Activated CD4-positive, alpha-beta T cell treated with anti-CD3 and anti-CD28 coated beads, Interleukin-2, amount 10 ng/mL, durations not matched to agents 7 days and 5 days (primary cell): ENCODE data around the gene DAPK1. TPM values are rescaled to one million over a fixed set of nuclear protein-coding genes. Genes with fewer than 3 reads are reported as not detected.

Source experiments
- CTCF ChIA-PET: fragments of 350-600 bp; sonication (Branson Sonifier 250); formaldehyde crosslinking; loops from one replicate; lab custom pipeline; 2021; ENCODE audit warnings: antibody characterized with exemption; lab: Charles Lee
- POLR2A ChIA-PET: fragments of 350-600 bp; sonication (Branson Sonifier 250); formaldehyde crosslinking; loops from one replicate; lab custom pipeline; 2021; ENCODE audit warnings: antibody characterized with exemption; lab: Charles Lee
- DNase-seq: peaks from one replicate; pipeline ENCODE4 v3.0.0-alpha.2; 2020
- H3K27ac Mint-ChIP-seq: one replicate; pipeline ENCODE4 v1.8.0; 2021; ENCODE audit warnings: mild to moderate bottlenecking, moderate library complexity, mixed read lengths
- H3K27me3 Mint-ChIP-seq: one replicate; pipeline ENCODE4 v1.8.0; 2021; ENCODE audit warnings: mixed read lengths
- H3K36me3 Mint-ChIP-seq: one replicate; pipeline ENCODE4 v1.8.0; 2021; ENCODE audit warnings: low read depth, mixed read lengths
- H3K4me1 Mint-ChIP-seq: one replicate; pipeline ENCODE4 v1.8.0; 2021; ENCODE audit warnings: mixed read lengths
- H3K4me3 Mint-ChIP-seq: one replicate; pipeline ENCODE4 v1.8.0; 2021; ENCODE audit warnings: mild to moderate bottlenecking, moderate library complexity, mixed read lengths
- H3K9me3 Mint-ChIP-seq: one replicate; pipeline ENCODE4 v1.8.0; 2021; ENCODE audit warnings: mixed read lengths
- total RNA-seq, 2 experiments: library from RNA; stranded (reverse); gene quantifications; one replicate each; pipeline ENCODE4 v1.2.3, GENCODE V29; 2021

DAPK1 gene
- total RNA-seq, 2 experiments from 2014 or later: 0.30 to 0.35 TPM

- Mint-ChIP-seq H3K9me3 (no peaks in the 10 kb centered on the region), H3K4me3 (no peak overlapping the region), H3K27me3 (peaks cover 6% of the 10 kb centered on the region), H3K36me3 (no peaks in the 10 kb centered on the region), H3K4me1 (no peaks in the 10 kb centered on the region), H3K27ac (no peak overlapping the region)
- no peak for DNase-seq
- ChIA-PET CTCF (interaction anchor here (0.5 kb wide), 2 partner anchors 9 to 127 kb away, joined by 3 to 5 read pairs; no protein-coding TSS in a partner anchor), POLR2A (no interaction called here)
Observed at GRCh38 chr9:87513880-87514535, 16.3 kb downstream of the DAPK1 start.

- Mint-ChIP-seq H3K4me1 (no peaks in the 10 kb centered on the region), H3K9me3 (no peaks in the 10 kb centered on the region), H3K27me3 (peaks cover 6% of the 10 kb centered on the region), H3K27ac (no peak overlapping the region), H3K4me3 (no peak overlapping the region), H3K36me3 (no peaks in the 10 kb centered on the region)
- no peak for DNase-seq
- POLR2A ChIA-PET: no interaction called here
- CTCF ChIA-PET: interaction anchor here (0.5 kb wide), 1 partner anchor 8 kb away, joined by 3 read pairs; no protein-coding TSS in a partner anchor
Observed at GRCh38 chr9:87515006-87515405, 17.3 kb downstream of the DAPK1 start.

- no peak for DNase-seq
- Mint-ChIP-seq H3K36me3 (no peaks in the 10 kb centered on the region), H3K27me3 (peaks cover 6% of the 10 kb centered on the region), H3K4me1 (peaks cover 2% of the 10 kb centered on the region), H3K4me3 (no peak overlapping the region), H3K9me3 (no peaks in the 10 kb centered on the region), H3K27ac (no peak overlapping the region)
- CTCF ChIA-PET: no interaction called here
- POLR2A ChIA-PET: no interaction called here
Observed at GRCh38 chr9:87515588-87516221, 18.0 kb downstream of the DAPK1 start.

GRCh38 chr9:87516222-87516925 is 18.7 kb downstream of the DAPK1 start:
- Mint-ChIP-seq H3K27me3 (peaks cover 6% of the 10 kb centered on the region), H3K27ac (no peak overlapping the region), H3K36me3 (no peaks in the 10 kb centered on the region), H3K9me3 (no peaks in the 10 kb centered on the region), H3K4me1 (peaks cover 2% of the 10 kb centered on the region), H3K4me3 (no peak overlapping the region)
- ChIA-PET CTCF (no interaction called here), POLR2A (no interaction called here)
- no peak for DNase-seq

GRCh38 chr9:87516926-87517290 is 19.2 kb downstream of the DAPK1 start:
- DNase-seq: no peak
- H3K4me1 Mint-ChIP-seq: peaks cover 2% of the 10 kb centered on the region
- H3K4me3 Mint-ChIP-seq: no peak overlapping the region
- no peaks in the 10 kb centered on the region for H3K36me3 Mint-ChIP-seq
- peaks cover 6% of the 10 kb centered on the region for H3K27me3 Mint-ChIP-seq
- H3K9me3 Mint-ChIP-seq: no peaks in the 10 kb centered on the region
- H3K27ac Mint-ChIP-seq: no peak overlapping the region
- CTCF ChIA-PET: no interaction called here
- POLR2A ChIA-PET: no interaction called here

- no peak overlapping the region for H3K27ac Mint-ChIP-seq
- H3K4me3 Mint-ChIP-seq: no peak overlapping the region
- CTCF ChIA-PET: interaction anchor here (0.7 kb wide), 1 partner anchor 51 kb away, joined by 4 read pairs; no protein-coding TSS in a partner anchor
Observed at GRCh38 chr9:87517732-87518131, 20.1 kb downstream of the DAPK1 start.

DNA sequence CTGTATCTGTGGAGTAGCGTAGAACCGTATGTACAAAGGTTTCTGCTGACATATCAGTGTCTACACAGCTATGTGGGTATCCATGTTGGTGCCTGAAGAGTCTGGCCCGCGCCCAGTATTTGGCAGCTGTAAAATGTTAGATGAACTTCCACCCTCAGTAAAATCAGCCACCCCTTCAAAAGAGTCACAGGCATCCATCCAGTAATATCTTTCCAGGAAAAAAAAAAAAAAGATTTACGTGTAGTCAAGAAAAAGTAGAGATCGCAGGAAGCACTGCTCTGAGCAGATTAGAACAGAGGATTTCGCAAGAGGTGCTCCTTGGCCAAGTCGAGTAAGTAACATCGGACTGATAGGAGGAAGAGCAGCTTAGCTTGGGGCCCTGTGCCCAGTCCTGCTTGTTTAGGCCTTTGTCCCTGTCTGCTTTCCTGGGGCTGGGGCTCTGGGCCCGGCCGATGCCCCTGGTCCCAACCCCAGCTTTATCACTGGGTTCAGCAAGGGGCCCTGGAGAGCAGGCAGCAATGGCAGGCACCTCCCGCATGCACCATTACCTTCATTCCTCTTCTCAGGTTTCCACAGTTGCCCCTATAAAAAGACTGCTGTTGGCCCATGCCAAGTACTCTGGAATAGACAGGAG is 21.2 kb downstream of the DAPK1 start:
- H3K27ac Mint-ChIP-seq: no peak overlapping the region
- CTCF ChIA-PET: no interaction called here
- H3K27me3 Mint-ChIP-seq: peaks cover 9% of the 10 kb centered on the region
- H3K36me3 Mint-ChIP-seq: no peaks in the 10 kb centered on the region
- H3K4me3 Mint-ChIP-seq: no peak overlapping the region
- no peaks in the 10 kb centered on the region for H3K9me3 Mint-ChIP-seq
- H3K4me1 Mint-ChIP-seq: peaks cover 2% of the 10 kb centered on the region
- POLR2A ChIA-PET: no interaction called here
- DNase-seq: no peak

More at GRCh38 chr9:87517732-87518131, 20.1 kb downstream of the DAPK1 start:
- peaks cover 7% of the 10 kb centered on the region for H3K27me3 Mint-ChIP-seq
- no peaks in the 10 kb centered on the region for H3K9me3 Mint-ChIP-seq
- POLR2A ChIA-PET: interaction anchor here (0.6 kb wide), 1 partner anchor 11 kb away, joined by 4 read pairs; no protein-coding TSS in a partner anchor
- no peak for DNase-seq
- H3K36me3 Mint-ChIP-seq: no peaks in the 10 kb centered on the region
- peaks cover 2% of the 10 kb centered on the region for H3K4me1 Mint-ChIP-seq

- Mint-ChIP-seq H3K27ac (no peak overlapping the region), H3K36me3 (no peaks in the 10 kb centered on the region), H3K4me3 (no peak overlapping the region), H3K27me3 (peaks cover 7% of the 10 kb centered on the region), H3K9me3 (no peaks in the 10 kb centered on the region), H3K4me1 (peaks cover 2% of the 10 kb centered on the region)
- CTCF ChIA-PET: interaction anchor here (0.5 kb wide), 1 partner anchor 53 kb away, joined by 5 read pairs; no protein-coding TSS in a partner anchor
- POLR2A ChIA-PET: no interaction called here
- DNase-seq: no peak
Observed at GRCh38 chr9:87519461-87519860, 21.8 kb downstream of the DAPK1 start.

DNA sequence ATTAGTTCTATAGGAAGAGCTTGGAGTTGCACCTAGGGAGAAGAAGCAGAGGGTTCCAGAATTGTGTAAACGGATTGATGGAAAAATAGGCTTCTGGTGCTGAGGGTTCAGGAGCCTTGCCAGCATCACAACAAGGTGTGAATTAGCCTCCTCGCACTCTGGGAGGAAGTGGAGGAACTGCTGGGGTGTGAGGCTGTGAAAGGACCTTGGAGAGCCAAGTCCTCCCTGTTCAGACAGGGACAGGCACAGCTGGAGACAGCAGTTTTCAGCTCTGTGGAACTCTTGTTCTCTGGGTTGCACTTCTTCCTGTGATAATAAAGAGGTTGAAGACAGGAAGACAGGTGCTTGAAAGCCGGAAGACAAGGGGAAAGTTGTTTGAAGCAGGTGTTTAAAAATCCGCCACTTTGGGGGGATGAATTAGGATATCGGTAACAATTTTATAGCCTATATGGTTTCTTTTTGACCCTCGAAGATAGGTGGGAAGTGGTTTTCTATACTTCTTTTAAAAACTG is 22.6 kb downstream of the DAPK1 start:
- no peak overlapping the region for H3K27ac Mint-ChIP-seq
- H3K4me1 Mint-ChIP-seq: peaks cover 2% of the 10 kb centered on the region
- CTCF ChIA-PET: no interaction called here
- POLR2A ChIA-PET: no interaction called here
- peaks cover 3% of the 10 kb centered on the region for H3K27me3 Mint-ChIP-seq
- H3K9me3 Mint-ChIP-seq: no peaks in the 10 kb centered on the region
- no peak overlapping the region for H3K4me3 Mint-ChIP-seq
- no peaks in the 10 kb centered on the region for H3K36me3 Mint-ChIP-seq
- no peak for DNase-seq

DNA sequence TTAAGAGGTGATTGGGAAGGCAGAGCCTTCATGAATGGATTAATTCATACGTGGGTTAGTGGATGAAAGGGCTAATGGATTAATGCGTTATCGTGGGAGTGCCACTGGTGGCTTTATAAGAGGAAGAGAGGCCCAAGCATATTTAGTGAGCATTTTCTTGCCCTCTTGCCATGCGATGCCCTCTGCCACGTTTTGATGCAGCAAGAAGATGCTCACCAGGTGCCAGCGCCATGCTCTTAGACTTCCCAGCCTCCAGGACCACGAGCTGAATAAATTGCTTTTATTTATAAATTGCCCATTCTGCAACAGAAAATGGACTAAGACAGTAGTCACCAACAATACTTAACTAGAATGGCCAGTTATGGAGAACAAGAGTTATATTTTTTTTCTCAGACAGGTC is 24.2 kb downstream of the DAPK1 start:
- Mint-ChIP-seq H3K4me1 (peaks cover 2% of the 10 kb centered on the region), H3K9me3 (no peaks in the 10 kb centered on the region), H3K36me3 (no peaks in the 10 kb centered on the region), H3K27me3 (peaks cover 3% of the 10 kb centered on the region), H3K27ac (no peak overlapping the region), H3K4me3 (no peak overlapping the region)
- ChIA-PET POLR2A (no interaction called here), CTCF (no interaction called here)
- DNase-seq: no peak

GRCh38 chr9:87524061-87524460 is 26.4 kb downstream of the DAPK1 start:
- POLR2A ChIA-PET: no interaction called here
- H3K9me3 Mint-ChIP-seq: no peaks in the 10 kb centered on the region
- H3K27me3 Mint-ChIP-seq: peaks cover 3% of the 10 kb centered on the region
- CTCF ChIA-PET: no interaction called here
- H3K4me1 Mint-ChIP-seq: peaks cover 2% of the 10 kb centered on the region
- DNase-seq: no peak
- no peaks in the 10 kb centered on the region for H3K36me3 Mint-ChIP-seq
- H3K4me3 Mint-ChIP-seq: no peak overlapping the region
- H3K27ac Mint-ChIP-seq: no peak overlapping the region

DNA sequence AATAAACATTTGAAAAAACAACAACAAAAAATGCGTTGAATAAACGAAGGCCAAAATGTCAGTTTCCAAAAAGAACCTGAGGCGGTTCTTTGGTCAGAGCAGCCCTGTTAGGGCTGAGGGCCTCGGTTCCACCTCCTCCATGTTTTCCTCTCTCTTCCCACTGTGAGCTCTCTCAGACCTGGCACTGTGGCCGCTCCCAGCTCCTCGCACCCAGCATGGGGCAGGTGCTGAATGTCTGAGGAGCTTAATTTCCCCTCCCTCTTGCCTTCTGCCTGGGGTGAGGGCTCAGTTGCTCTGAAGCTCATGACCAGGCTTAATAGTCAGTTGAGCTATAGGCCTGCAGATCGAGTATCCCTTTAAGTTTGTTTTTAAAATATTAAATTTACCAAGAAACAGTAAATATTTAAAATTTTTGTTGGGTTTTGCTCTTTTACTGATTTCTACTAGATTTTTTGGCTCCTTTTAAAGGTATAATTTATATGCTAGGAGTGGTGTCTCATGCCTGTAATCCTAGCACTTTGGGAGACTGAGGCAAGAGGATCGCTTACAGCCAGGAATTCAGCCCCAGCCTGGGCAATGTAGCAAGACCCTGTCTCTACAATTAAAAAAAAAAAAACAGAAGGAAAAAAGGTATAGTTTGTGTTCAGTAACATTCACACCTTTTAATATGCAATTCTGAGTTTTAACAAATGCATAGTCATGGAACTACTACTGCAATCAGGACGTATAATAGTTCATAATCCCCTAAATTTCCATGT is 28.1 kb downstream of the DAPK1 start:
- Mint-ChIP-seq H3K9me3 (no peaks in the 10 kb centered on the region), H3K4me1 (no peaks in the 10 kb centered on the region)

More for the DNA sequence above, 28.1 kb downstream of the DAPK1 start:
- CTCF ChIA-PET: interaction anchor here (0.5 kb wide), 1 partner anchor 1913 kb away, joined by 3 read pairs; no protein-coding TSS in a partner anchor
- peaks cover 3% of the 10 kb centered on the region for H3K27me3 Mint-ChIP-seq
- no peak for DNase-seq
- H3K4me3 Mint-ChIP-seq: no peak overlapping the region
- POLR2A ChIA-PET: no interaction called here
- H3K36me3 Mint-ChIP-seq: no peaks in the 10 kb centered on the region
- H3K27ac Mint-ChIP-seq: no peak overlapping the region
